ENCODE results near the gene KIF26B.

KIF26B gene

GRCh38 chr1:245544236-245544635 is 389.5 kb downstream of the KIF26B start:
- no peak for DNase-seq

- no peak for DNase-seq
Observed at GRCh38 chr1:245546875-245547274, 392.1 kb downstream of the KIF26B start.

GRCh38 chr1:245549996-245550719 is 395.4 kb downstream of the KIF26B start:
- no peak for DNase-seq

- DNase-seq: no peak
Observed at GRCh38 chr1:245550720-245551043, 395.9 kb downstream of the KIF26B start.

- no peak for DNase-seq
Observed at GRCh38 chr1:245551536-245551935, 396.8 kb downstream of the KIF26B start.

- no peak for DNase-seq
Observed at GRCh38 chr1:245552331-245552730, 397.5 kb downstream of the KIF26B start.

GRCh38 chr1:245556057-245556456 is 401.3 kb downstream of the KIF26B start:
- no peak for DNase-seq

- no peak for DNase-seq
Observed at GRCh38 chr1:245558069-245558468, 403.3 kb downstream of the KIF26B start.

- no peak for DNase-seq
Observed at GRCh38 chr1:245560316-245560859, 405.6 kb downstream of the KIF26B start.

- no peak for DNase-seq
Observed at GRCh38 chr1:245561665-245562234, 407.0 kb downstream of the KIF26B start.

- DNase-seq: no peak
Observed at GRCh38 chr1:245566134-245566533, 411.3 kb downstream of the KIF26B start.

GRCh38 chr1:245566952-245567351 is 412.2 kb downstream of the KIF26B start:
- no peak for DNase-seq

GRCh38 chr1:245571815-245572294 is 417.1 kb downstream of the KIF26B start:
- no peak for DNase-seq

GRCh38 chr1:245572709-245573108 is 417.9 kb downstream of the KIF26B start:
- no peak for DNase-seq

- DNase-seq: no peak
Observed at GRCh38 chr1:245575710-245576109, 420.9 kb downstream of the KIF26B start.

- no peak for DNase-seq
Observed at GRCh38 chr1:245576323-245576722, 421.5 kb downstream of the KIF26B start.

- no peak for DNase-seq
Observed at GRCh38 chr1:245577191-245578157, 422.7 kb downstream of the KIF26B start.

- DNase-seq: no peak
Observed at GRCh38 chr1:245578308-245578707, 423.5 kb downstream of the KIF26B start.

GRCh38 chr1:245578771-245579170 is 424.0 kb downstream of the KIF26B start:
- no peak for DNase-seq

GRCh38 chr1:245579881-245580280 is 425.1 kb downstream of the KIF26B start:
- no peak for DNase-seq

GRCh38 chr1:245580651-245581050 is 425.9 kb downstream of the KIF26B start:
- DNase-seq: no peak

GRCh38 chr1:245582026-245582425 is 427.2 kb downstream of the KIF26B start:
- DNase-seq: no peak

- DNase-seq: no peak
Observed at GRCh38 chr1:245583081-245583480, 428.3 kb downstream of the KIF26B start.

Measured in SIG-M5 (cell line).